ENCODE measurements around the gene SMYD2. TPM values are rescaled to one million over a fixed set of nuclear protein-coding genes. Genes with fewer than 3 reads are reported as not detected.
A peak's percentile ranks its signal among the peaks of the same experiment; 100 is the strongest.

SMYD2 gene
- total RNA-seq, 2 donors from 2014 or later: 6.2 to 89.5 TPM

- DNase-seq (ENCODE audit: low spot score): no peak
- no peak for TF ChIP-seq CTCF (IDR thresholded peaks at IDR 0.05)
- Histone ChIP-seq H3K9me3 (no peaks in the 10 kb centered on the region), H3K36me3 (no peaks in the 10 kb centered on the region), H3K4me3 (no peak overlapping the region), H3K4me1 (peaks cover 0 to 34% of the 10 kb centered on the region in 2 donors), H3K27me3 (no peaks in the 10 kb centered on the region), H3K27ac (peak overlapping the region in 1 of 2 donors; percentile 73)
Measured at GRCh38 chr1:214363386-214363785, 82.4 kb downstream of the SMYD2 start.

DNA sequence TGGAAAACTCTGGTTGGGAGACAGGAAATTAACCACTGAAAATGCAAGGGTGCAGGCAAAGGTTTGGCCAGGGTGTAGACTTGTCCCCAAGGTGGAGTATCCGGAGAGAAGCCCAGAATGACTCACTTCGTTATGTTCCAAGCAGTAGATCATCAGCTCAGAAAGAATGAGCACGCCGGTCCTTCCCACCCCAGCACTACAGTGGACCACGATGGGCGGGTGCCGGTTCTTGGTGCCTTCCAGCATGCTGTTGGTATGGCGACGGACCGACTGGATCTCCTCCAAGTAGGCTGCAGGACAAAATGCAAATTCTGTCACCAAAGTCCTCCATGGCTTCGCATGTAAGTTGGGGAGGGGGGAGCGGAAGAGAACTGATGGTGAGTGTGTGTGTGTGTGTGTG lies 83.4 kb downstream of the SMYD2 start:
- Histone ChIP-seq H3K36me3 (no peaks in the 10 kb centered on the region), H3K9me3 (no peaks in the 10 kb centered on the region), H3K4me3 (no peak overlapping the region), H3K4me1 (peaks cover 0 to 34% of the 10 kb centered on the region in 2 donors), H3K27me3 (no peaks in the 10 kb centered on the region), H3K27ac (no peak overlapping the region)
- peak; percentile 83 for DNase-seq (ENCODE audit: low spot score)
- no peak for TF ChIP-seq CTCF (IDR thresholded peaks at IDR 0.05)

GRCh38 chr1:214364786-214365295 lies 83.9 kb downstream of the SMYD2 start:
- Histone ChIP-seq H3K4me3 (no peak overlapping the region), H3K4me1 (peaks cover 0 to 34% of the 10 kb centered on the region in 2 donors), H3K36me3 (no peaks in the 10 kb centered on the region), H3K27me3 (no peaks in the 10 kb centered on the region), H3K9me3 (no peaks in the 10 kb centered on the region), H3K27ac (no peak overlapping the region)
- TF ChIP-seq CTCF (IDR thresholded peaks at IDR 0.05): no peak
- no peak for DNase-seq (ENCODE audit: low spot score)

DNA sequence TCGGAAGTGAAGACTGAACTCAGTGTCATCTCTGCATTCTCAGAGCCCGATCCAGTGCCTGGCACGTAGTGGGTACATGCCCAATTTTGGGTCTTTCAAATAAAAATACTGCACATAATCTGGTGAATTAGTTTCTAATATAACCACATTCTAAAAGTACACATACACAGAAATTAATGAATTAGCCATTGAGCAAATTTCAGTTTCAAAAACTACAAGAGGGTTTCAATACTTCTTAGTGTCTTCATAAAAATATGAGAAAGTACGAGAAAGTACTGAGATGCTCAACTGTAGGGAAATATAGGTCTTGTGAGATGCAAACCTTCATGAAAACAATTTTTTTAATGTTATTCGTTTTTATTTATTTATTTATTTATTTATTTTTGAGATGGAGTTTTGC lies 86.9 kb downstream of the SMYD2 start:
- no peak for TF ChIP-seq CTCF (IDR thresholded peaks at IDR 0.05)
- peaks cover 0 to 21% of the 10 kb centered on the region in 2 donors for H3K4me1 ChIP-seq
- H3K36me3 ChIP-seq: no peaks in the 10 kb centered on the region
- H3K27me3 ChIP-seq: no peaks in the 10 kb centered on the region
- H3K9me3 ChIP-seq: no peaks in the 10 kb centered on the region
- no peak for DNase-seq (ENCODE audit: low spot score)
- no peak overlapping the region for H3K27ac ChIP-seq
- H3K4me3 ChIP-seq: no peak overlapping the region

DNA sequence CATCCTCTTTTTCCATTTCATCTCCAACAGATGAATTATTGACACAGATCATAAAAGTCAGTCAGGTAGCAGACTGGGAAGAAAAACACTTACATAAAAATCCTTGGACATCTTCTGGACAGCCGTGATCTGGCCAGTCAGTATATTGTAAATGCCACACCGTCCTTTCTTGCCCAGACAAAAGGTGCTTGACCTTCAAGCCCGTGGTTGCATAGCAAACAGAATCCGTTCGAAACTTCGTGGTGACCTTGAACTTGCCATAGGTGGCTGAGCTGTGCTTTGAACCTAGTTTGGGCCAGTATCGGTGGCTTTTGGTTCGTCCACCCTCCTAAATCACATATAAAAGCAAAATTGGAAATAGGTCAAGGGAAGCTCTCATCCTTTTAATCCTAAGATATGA lies 88.4 kb downstream of the SMYD2 start:
- no peak for DNase-seq (ENCODE audit: low spot score)
- Histone ChIP-seq H3K36me3 (no peaks in the 10 kb centered on the region), H3K9me3 (no peaks in the 10 kb centered on the region), H3K4me3 (no peak overlapping the region), H3K27me3 (no peaks in the 10 kb centered on the region), H3K4me1 (peaks cover 0 to 7% of the 10 kb centered on the region in 2 donors), H3K27ac (no peak overlapping the region)
- TF ChIP-seq CTCF (IDR thresholded peaks at IDR 0.05): no peak

DNA sequence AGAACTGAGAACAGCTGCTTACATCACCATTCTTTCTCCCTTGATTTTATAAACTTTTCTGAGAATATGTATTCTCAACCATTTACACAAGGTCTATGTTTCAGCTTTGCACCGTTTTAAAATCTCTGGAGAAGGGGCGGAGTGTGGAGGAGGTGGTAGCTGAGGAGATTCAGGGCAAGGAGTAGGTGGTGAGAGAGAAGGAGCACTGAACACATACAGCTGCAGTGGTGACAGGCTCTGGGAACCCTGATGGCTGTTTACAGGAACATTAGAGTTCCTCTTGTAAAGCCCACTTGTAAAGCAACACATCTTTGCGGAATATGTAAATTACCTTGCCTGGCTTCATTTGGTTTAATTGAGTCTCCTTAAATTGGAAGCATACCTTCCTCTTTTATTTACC lies 89.7 kb downstream of the SMYD2 start:
- Histone ChIP-seq H3K36me3 (no peaks in the 10 kb centered on the region), H3K4me3 (no peak overlapping the region), H3K9me3 (no peaks in the 10 kb centered on the region), H3K27ac (no peak overlapping the region), H3K27me3 (no peaks in the 10 kb centered on the region), H3K4me1 (peaks cover 0 to 7% of the 10 kb centered on the region in 2 donors)
- no peak for TF ChIP-seq CTCF (IDR thresholded peaks at IDR 0.05)
- DNase-seq (ENCODE audit: low spot score): no peak

Measured in right atrium auricular region (tissue), 2 donors.